HCT116 (cell line): ENCODE results near the gene GALNS. TPM values are rescaled to one million over a fixed set of nuclear protein-coding genes. Genes with fewer than 3 reads are reported as not detected.

Experiments used
- ATAC-seq: fragments of 200-7000 bp; cut with Tn5 transposase; 2 replicates; pipeline ENCODE4 v1.9.1; 2020; ENCODE audit warnings: mild to moderate bottlenecking, moderate library complexity
- BruUV-seq: library from RNA; stranded (reverse); fragments of 400-500 nt; replicated peaks from 2 replicates; lab custom pipeline; 2021; lab: Mats Ljungman, UMichigan
- CTCF ChIA-PET: fragments of 300-600 bp; sonication (Branson Sonifier 250); formaldehyde crosslinking; loops from one replicate; lab custom pipeline; 2021; ENCODE audit warnings: antibody characterized with exemption; lab: Charles Lee
- POLR2A ChIA-PET: fragments of 300-600, 350-600 bp; sonication (Branson Sonifier 250); formaldehyde crosslinking; loops from one replicate; lab custom pipeline; 2021; ENCODE audit warnings: antibody characterized with exemption; lab: Charles Lee
- RAD21 ChIA-PET, 2 experiments: fragments of 300-600 bp; sonication (Branson Sonifier 250); formaldehyde crosslinking; loops; one replicate each; lab custom pipeline; 2023; ENCODE audit warnings: low total read pairs in 2 of 2; ENCODE audit not compliant: uncharacterized antibody in 2 of 2, unreplicated experiment in 2 of 2, low non-redundant PET in 1 of 2; lab: Charles Lee
- DNase-seq: peaks from one replicate; pipeline ENCODE4 v3.0.0-alpha.2; 2010; ENCODE audit warnings: low read depth, low spot score
- H2AFZ ChIP-seq: fragments of 200-600 bp; shearing (Covaris generic), sonication (generic); 2 replicates; pipeline ENCODE4 v1.6.1; 2017; ENCODE audit warnings: low read depth, mixed run types, mixed read lengths, antibody characterized with exemption, low read length; ENCODE audit not compliant: poor library complexity, severe bottlenecking
- H3K27ac ChIP-seq: 2 replicates; pipeline ENCODE4 v1.5.1; 2012; ENCODE audit warnings: low read depth, low read length
- H3K27me3 ChIP-seq: fragments of 200-600 bp; sonication (generic); 2 replicates; pipeline ENCODE4 v1.6.1; 2016; ENCODE audit warnings: mixed run types, low read length, mixed read lengths; ENCODE audit not compliant: insufficient read depth
- H3K36me3 ChIP-seq, 2 experiments: fragments of 200-500 bp in 1 of 2; fragments of 200-600 bp in 1 of 2; sonication (Bioruptor generic) in 1 of 2; sonication (generic) in 1 of 2; 2 replicates each; pipeline versions ENCODE4 v1.5.1 to v1.6.1; 2014 to 2016; ENCODE audit warnings: low read length in 2 of 2, inconsistent platforms in 1 of 2, mixed read lengths in 1 of 2, mixed run types in 1 of 2; ENCODE audit not compliant: insufficient read depth in 2 of 2, control insufficient read depth in 1 of 2
- H3K4me1 ChIP-seq, 2 experiments: fragments of 200-600 bp in 1 of 2; sonication (generic) in 1 of 2; 2 replicates each; pipeline versions ENCODE4 v1.5.1 to v1.6.1; 2012 to 2017; ENCODE audit warnings: low read length in 2 of 2, inconsistent platforms in 1 of 2, mild to moderate bottlenecking in 1 of 2, mixed read lengths in 1 of 2, mixed run types in 1 of 2, moderate library complexity in 1 of 2; ENCODE audit not compliant: insufficient read depth in 2 of 2, control insufficient read depth in 1 of 2
- H3K4me2 ChIP-seq: fragments of 200-600 bp; sonication (generic); 2 replicates; pipeline ENCODE4 v1.6.1; 2017; ENCODE audit warnings: mixed run types, low read length, mixed read lengths
- H3K4me3 ChIP-seq, 2 experiments: fragments of 200-600 bp in 1 of 2; sonication (generic) in 1 of 2; replicated peaks in 1 of 2; 2 replicates each; pipeline ENCODE4 v1.5.1; 2011 to 2016; ENCODE audit warnings: low read length in 2 of 2, control low read depth in 1 of 2, low read depth in 1 of 2, mild to moderate bottlenecking in 1 of 2, mixed read lengths in 1 of 2, mixed run types in 1 of 2
- H3K79me2 ChIP-seq: fragments of 200-600 bp; sonication (generic); 2 replicates; pipeline ENCODE4 v1.6.1; 2017; ENCODE audit warnings: mild to moderate bottlenecking, mixed run types, low read length, moderate library complexity, mixed read lengths; ENCODE audit not compliant: insufficient read depth
- H3K9ac ChIP-seq: fragments of 200-600 bp; sonication (generic); 2 replicates; pipeline ENCODE4 v1.6.1; 2016; ENCODE audit warnings: low read length, mixed read lengths
- H3K9me2 ChIP-seq: fragments of 200-600 bp; sonication (generic), shearing (Covaris generic); 2 replicates; pipeline ENCODE4 v1.6.1; 2017; ENCODE audit warnings: mixed run types, mild to moderate bottlenecking, moderate library complexity; ENCODE audit not compliant: insufficient read depth
- H3K9me3 ChIP-seq, 2 experiments: fragments of 200-500 bp in 1 of 2; fragments of 200-600 bp in 1 of 2; sonication (Bioruptor generic) in 1 of 2; sonication (generic) in 1 of 2; 2 replicates each; pipeline ENCODE4 v1.6.1; 2014 to 2017; ENCODE audit warnings: low read length in 2 of 2, mixed read lengths in 2 of 2, inconsistent platforms in 1 of 2, low read depth in 1 of 2, mild to moderate bottlenecking in 1 of 2, mixed run types in 1 of 2, moderate library complexity in 1 of 2; ENCODE audit not compliant: control insufficient read depth in 1 of 2, insufficient read depth in 1 of 2
- H4K20me1 ChIP-seq: fragments of 200-600 bp; sonication (generic), shearing (Covaris generic); 2 replicates; pipeline ENCODE4 v1.6.1; 2017; ENCODE audit warnings: mixed run types, mild to moderate bottlenecking, moderate library complexity; ENCODE audit not compliant: insufficient read depth
- ELF1 ChIP-seq: IDR thresholded peaks from 2 replicates; pipeline ENCODE4 v1.6.1; 2012; ENCODE audit warnings: low read depth, borderline replicate concordance
- EZH2phosphoT487 ChIP-seq: fragments of 200-600 bp; IDR thresholded peaks from 2 replicates; pipeline ENCODE4 v1.6.1; 2018; ENCODE audit warnings: antibody characterized with exemption, borderline replicate concordance
- POLR2AphosphoS5 ChIP-seq: IDR thresholded peaks from 2 replicates; pipeline ENCODE4 v1.6.1; 2011; ENCODE audit warnings: mild to moderate bottlenecking, low read depth, low read length, moderate library complexity
- SRF ChIP-seq: IDR thresholded peaks from 2 replicates; pipeline ENCODE4 v1.6.1; 2012; ENCODE audit warnings: low read depth
- TCF7L2 ChIP-seq: IDR thresholded peaks from 2 replicates; pipeline ENCODE4 v1.7.0; 2011; ENCODE audit warnings: borderline replicate concordance, inconsistent platforms; ENCODE audit not compliant: insufficient read depth, insufficient read length; ENCODE audit errors: extremely low read depth
- ZNF274 ChIP-seq: fragments of 200-500 bp; sonication (Bioruptor generic); IDR thresholded peaks from 2 replicates; pipeline ENCODE4 v1.6.1; 2014; ENCODE audit warnings: mild to moderate bottlenecking, low read depth, low read length, inconsistent platforms
- intact Hi-C: fragments of 100-400 bp; cut with micrococcal nuclease; formaldehyde crosslinking; loops from 2 replicates; pipeline ENCODE4 v1.10.0; 2022
- total RNA-seq: library from RNA; stranded (reverse); gene quantifications from one replicate; pipeline ENCODE4 v1.2.1, GENCODE V29; 2021; ENCODE audit not compliant: unreplicated experiment
- TF ChIP-seq, protein P1 (sequence below), 3 experiments: fragments of 200-600 bp in 1 of 3; sonication (generic) in 1 of 3; IDR thresholded peaks in 2 of 3; conservative IDR thresholded peaks in 1 of 3; 2 replicates each; pipeline ENCODE4 v1.5.1; 2012 to 2017; ENCODE audit warnings: low read depth in 2 of 3, low read length in 2 of 3, antibody characterized with exemption in 1 of 3, borderline replicate concordance in 1 of 3, control low read depth in 1 of 3, mild to moderate bottlenecking in 1 of 3, mixed read lengths in 1 of 3, mixed run types in 1 of 3, moderate library complexity in 1 of 3; ENCODE audit not compliant: insufficient read depth in 1 of 3
- TF ChIP-seq, protein P2 (sequence below): IDR thresholded peaks from 2 replicates; pipeline ENCODE4 v1.6.1; 2012
- TF ChIP-seq, protein P3 (sequence below): IDR thresholded peaks from 2 replicates; pipeline ENCODE4 v1.6.1; 2012; ENCODE audit warnings: low read depth

Gene GALNS
- total RNA-seq, 1 experiment from 2014 or later: 44.6 TPM

DNA sequence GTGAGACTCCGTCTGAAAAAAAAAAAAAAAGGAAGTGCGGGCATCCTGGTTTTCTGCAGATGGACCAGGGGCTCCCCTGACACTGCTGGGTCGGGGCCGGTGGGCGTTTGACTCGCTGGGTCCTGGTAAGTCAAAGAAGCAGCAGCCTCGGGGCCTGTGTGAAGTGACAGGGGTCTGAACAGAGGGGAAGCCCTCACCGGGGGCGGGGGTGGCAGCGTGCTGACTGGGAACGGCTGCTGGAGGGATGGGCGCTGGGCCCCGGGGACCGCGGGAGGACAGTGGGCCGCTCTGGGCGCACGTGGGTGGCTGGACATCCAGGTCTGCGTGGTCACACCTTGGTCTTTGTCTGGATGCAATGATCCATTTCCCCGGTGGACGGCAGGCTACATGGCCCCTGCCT is 8.2 kb downstream of the GALNS start (continued):
- no peak for TF ChIP-seq EZH2phosphoT487
- TF ChIP-seq, protein P1, sequence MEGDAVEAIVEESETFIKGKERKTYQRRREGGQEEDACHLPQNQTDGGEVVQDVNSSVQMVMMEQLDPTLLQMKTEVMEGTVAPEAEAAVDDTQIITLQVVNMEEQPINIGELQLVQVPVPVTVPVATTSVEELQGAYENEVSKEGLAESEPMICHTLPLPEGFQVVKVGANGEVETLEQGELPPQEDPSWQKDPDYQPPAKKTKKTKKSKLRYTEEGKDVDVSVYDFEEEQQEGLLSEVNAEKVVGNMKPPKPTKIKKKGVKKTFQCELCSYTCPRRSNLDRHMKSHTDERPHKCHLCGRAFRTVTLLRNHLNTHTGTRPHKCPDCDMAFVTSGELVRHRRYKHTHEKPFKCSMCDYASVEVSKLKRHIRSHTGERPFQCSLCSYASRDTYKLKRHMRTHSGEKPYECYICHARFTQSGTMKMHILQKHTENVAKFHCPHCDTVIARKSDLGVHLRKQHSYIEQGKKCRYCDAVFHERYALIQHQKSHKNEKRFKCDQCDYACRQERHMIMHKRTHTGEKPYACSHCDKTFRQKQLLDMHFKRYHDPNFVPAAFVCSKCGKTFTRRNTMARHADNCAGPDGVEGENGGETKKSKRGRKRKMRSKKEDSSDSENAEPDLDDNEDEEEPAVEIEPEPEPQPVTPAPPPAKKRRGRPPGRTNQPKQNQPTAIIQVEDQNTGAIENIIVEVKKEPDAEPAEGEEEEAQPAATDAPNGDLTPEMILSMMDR (IDR thresholded peaks at IDR 0.05 in 2 of 3, conservative IDR thresholded peaks at IDR 0.05 in 1 of 3; ENCODE audit: borderline replicate concordance in 1 of 3, insufficient read depth in 1 of 3, low read depth in 2 of 3, low read length in 2 of 3): no peak
- no peak for TF ChIP-seq TCF7L2
- TF ChIP-seq POLR2AphosphoS5: no peak
- no peak for TF ChIP-seq SRF
- TF ChIP-seq, protein P2, sequence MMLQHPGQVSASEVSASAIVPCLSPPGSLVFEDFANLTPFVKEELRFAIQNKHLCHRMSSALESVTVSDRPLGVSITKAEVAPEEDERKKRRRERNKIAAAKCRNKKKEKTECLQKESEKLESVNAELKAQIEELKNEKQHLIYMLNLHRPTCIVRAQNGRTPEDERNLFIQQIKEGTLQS: no peak

DNA sequence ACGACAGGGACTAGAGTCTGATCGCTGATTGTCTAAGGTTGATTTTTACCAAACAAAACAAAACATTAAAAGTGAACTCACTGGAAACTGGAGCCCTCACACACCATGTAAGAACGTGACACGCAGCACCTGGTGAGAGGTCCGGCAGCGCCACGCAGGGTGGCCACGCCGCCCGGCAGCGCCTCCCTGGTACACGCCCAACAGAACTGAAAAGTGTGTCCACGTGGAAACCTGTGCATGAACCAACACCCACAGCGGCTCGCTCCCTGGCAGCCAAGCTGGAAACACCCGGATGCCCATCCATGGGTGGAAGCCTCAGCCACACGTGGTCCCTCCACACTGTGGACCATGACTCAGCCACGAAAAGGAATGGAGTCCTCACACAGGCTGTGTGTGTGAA is 9.1 kb downstream of the GALNS start:
- intact Hi-C loops: no loop called here
- no peaks in the 10 kb centered on the region for H3K9me3 ChIP-seq
- H3K27me3 ChIP-seq: no peaks in the 10 kb centered on the region
- no peak overlapping the region for H3K4me3 ChIP-seq
- POLR2A ChIA-PET: no interaction called here
- H4K20me1 ChIP-seq: no peaks in the 10 kb centered on the region
- no peak overlapping the region for H3K9ac ChIP-seq
- RAD21 ChIA-PET: no interaction called here
- no peaks in the 10 kb centered on the region for H3K36me3 ChIP-seq
- H3K4me1 ChIP-seq: no peaks in the 10 kb centered on the region
- H3K79me2 ChIP-seq: no peaks in the 10 kb centered on the region
- H3K9me2 ChIP-seq: no peaks in the 10 kb centered on the region
- ATAC-seq (no peak), DNase-seq (no peak)
- no TSS peak for BruUV-seq
- H3K27ac ChIP-seq: no peak overlapping the region
- TF ChIP-seq ELF1: no peak
- no peak for TF ChIP-seq ZNF274
- TF ChIP-seq, protein P3, sequence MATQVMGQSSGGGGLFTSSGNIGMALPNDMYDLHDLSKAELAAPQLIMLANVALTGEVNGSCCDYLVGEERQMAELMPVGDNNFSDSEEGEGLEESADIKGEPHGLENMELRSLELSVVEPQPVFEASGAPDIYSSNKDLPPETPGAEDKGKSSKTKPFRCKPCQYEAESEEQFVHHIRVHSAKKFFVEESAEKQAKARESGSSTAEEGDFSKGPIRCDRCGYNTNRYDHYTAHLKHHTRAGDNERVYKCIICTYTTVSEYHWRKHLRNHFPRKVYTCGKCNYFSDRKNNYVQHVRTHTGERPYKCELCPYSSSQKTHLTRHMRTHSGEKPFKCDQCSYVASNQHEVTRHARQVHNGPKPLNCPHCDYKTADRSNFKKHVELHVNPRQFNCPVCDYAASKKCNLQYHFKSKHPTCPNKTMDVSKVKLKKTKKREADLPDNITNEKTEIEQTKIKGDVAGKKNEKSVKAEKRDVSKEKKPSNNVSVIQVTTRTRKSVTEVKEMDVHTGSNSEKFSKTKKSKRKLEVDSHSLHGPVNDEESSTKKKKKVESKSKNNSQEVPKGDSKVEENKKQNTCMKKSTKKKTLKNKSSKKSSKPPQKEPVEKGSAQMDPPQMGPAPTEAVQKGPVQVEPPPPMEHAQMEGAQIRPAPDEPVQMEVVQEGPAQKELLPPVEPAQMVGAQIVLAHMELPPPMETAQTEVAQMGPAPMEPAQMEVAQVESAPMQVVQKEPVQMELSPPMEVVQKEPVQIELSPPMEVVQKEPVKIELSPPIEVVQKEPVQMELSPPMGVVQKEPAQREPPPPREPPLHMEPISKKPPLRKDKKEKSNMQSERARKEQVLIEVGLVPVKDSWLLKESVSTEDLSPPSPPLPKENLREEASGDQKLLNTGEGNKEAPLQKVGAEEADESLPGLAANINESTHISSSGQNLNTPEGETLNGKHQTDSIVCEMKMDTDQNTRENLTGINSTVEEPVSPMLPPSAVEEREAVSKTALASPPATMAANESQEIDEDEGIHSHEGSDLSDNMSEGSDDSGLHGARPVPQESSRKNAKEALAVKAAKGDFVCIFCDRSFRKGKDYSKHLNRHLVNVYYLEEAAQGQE: no peak
- H2AFZ ChIP-seq: no peak overlapping the region
- CTCF ChIA-PET: no interaction called here
- no peak overlapping the region for H3K4me2 ChIP-seq
